Measurements from ENCODE around the gene B3GNT5. TPM values are rescaled to one million over a fixed set of nuclear protein-coding genes. Genes with fewer than 3 reads are reported as not detected.

B3GNT5 gene
- total RNA-seq, 1 donor from 2014 or later, result 31.3 TPM

DNA sequence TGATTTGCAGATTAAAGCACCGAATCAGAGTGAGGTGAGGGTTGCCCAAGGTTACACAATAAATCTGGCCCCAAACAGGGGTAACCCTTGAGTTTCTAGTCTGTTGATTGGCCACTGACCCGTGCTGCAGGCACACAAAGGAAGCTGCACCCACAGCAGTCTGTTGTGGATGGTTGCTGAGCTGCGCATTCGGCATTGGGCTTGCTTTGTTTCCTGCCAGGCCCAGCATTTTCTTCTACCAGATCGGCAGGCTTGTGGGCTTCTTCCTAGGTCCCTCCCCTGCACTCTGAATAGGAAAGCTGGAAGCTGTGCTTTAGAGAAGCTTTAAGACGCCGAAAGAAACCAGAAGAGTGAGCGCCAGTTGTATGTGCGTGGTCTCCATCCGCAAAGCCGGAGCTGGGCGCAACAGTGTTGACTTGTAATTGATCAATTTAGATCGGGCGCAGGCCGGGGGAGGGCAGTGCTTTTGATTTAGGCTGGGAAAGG lies 12.1 kb downstream of the B3GNT5 start:
- DNase-seq (ENCODE audit: low read depth in 2 of 2), result peak; percentile 59 to 80

DNA sequence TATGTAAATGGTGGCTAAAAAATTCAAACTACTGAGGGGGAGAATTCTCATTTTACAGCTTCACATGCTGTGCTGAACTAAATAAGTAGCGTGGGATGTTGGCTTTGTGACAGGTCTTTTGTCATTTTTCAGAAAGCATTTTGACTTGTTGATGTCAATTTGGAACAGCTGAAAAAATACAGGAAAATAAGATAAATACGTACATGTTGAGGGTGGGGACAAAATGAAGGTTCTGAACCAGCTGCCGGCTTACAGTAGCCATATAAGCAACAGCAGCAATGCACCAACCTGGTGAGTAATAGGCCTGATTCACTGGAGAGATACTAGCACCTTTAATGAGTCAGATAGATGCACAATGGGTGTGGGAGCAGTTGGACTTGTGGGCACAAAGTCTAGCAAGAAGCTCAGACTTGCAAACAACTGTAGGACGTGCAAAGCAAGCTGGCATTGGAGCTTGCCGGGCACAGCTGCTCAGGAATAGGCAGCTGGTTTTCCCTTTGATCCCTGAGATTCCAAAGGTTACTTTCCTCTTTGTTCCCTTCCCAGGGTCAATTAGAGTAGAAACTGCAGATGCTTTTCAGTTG lies 12.9 kb downstream of the B3GNT5 start:
- peak; percentile 91 to 95 for DNase-seq (ENCODE audit: low read depth in 2 of 2)

DNA sequence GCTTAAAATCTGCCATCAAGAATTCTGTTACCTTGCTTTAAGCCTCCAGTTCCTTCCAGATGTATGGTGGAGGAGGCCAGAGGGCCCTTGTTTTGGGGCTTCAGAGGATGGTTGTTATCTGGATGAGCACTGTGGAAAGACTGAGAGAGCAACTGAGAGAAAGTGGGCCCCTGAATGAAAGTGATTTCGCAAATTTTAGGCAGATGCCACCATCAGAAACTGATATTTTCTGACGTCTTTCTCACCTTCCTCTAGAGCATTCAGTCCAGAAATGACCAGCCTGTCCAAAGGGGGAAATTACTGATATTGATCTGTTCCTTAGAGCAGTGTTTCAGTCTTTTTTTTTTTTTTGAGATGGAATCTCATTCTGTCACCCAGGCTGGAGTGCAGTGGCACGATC lies 13.4 kb downstream of the B3GNT5 start:
- DNase-seq (ENCODE audit: low read depth in 2 of 2), result no peak

DNA sequence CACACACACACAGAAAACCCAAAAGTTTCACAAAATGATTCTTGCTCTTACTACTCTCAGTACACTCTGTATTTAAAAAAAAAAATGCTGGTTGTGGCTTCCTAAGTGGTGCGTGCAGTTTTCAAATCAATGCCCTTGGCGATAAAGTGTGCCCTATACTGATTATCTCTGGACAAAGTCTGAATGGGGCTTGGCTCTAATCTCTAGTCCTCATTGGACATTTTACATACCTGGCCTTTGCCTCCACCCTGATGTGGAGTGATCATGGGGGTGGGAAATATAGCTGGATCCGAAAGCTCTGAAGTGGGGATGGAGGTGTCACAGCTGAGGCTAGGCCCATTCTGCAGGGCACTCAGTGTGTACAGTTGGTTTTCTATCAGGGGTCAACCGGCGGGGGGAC lies 14.1 kb downstream of the B3GNT5 start:
- DNase-seq (ENCODE audit: low read depth in 2 of 2), result no peak

DNA sequence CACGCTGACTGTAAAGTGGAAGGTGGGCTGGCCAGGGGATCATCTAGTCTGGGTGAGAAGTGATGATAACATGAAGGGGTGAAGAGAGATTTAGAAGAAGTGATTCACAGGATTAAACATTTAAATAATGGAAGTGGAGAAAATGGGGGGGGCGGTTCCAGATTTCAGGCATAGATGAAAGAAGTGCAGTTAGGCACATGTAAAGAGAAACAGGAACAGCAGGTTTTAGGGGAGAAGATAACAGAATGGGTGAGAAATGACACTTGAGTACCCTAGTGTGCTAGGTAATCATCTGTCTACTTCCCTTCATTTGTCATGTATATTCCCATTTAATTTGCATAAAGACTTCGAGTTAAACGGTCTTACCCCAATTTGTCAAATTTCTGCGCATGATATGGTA lies 15.3 kb downstream of the B3GNT5 start:
- no peak for DNase-seq (ENCODE audit: low read depth in 2 of 2)

DNA sequence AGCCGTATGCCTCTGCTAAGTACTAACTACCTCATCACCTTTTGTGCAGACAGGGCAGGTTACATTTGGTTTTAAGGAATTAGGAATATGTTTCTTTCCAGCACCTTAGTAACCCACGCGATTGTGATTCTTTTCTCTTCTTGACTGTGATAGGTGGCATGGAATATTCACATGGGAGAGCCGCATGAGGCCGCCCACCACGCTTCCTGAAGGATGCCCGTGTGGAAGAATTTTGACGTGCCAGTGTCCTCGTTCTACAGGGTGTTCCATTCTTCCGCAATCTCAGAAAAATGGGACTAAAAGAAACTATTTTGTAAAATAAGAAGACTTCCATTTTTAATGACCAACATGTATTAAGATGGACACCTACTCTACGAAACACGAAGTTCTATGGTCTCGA lies 16.3 kb downstream of the B3GNT5 start:
- DNase-seq (ENCODE audit: low read depth in 2 of 2), result peak in 1 of 2 donors; percentile 34

DNA sequence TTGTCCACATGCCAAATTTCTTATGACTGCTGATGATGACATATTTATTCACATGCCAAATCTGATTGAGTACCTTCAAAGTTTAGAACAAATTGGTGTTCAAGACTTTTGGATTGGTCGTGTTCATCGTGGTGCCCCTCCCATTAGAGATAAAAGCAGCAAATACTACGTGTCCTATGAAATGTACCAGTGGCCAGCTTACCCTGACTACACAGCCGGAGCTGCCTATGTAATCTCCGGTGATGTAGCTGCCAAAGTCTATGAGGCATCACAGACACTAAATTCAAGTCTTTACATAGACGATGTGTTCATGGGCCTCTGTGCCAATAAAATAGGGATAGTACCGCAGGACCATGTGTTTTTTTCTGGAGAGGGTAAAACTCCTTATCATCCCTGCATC lies 17.3 kb downstream of the B3GNT5 start:
- DNase-seq (ENCODE audit: low read depth in 2 of 2), result no peak

DNA sequence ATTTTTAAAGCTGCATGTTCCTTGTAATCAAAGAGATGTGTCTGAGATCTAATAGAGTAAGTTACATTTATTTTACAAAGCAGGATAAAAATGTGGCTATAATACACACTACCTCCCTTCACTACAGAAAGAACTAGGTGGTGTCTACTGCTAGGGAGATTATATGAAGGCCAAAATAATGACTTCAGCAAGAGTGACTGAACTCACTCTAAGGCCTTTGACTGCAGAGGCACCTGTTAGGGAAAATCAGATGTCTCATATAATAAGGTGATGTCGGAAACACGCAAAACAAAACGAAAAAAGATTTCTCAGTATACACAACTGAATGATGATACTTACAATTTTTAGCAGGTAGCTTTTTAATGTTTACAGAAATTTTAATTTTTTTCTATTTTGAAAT lies 19.1 kb downstream of the B3GNT5 start:
- DNase-seq (ENCODE audit: low read depth in 2 of 2), result no peak

DNA sequence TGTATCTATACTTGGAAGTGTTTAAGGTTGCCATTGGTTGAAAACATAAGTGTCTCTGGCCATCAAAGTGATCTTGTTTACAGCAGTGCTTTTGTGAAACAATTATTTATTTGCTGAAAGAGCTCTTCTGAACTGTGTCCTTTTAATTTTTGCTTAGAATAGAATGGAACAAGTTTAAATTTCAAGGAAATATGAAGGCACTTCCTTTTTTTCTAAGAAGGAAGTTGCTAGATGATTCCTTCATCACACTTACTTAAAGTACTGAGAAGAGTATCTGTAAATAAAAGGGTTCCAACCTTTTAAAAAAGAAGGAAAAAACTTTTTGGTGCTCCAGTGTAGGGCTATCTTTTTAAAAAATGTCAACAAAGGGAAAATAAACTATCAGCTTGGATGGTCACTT lies 19.7 kb downstream of the B3GNT5 start:
- DNase-seq (ENCODE audit: low read depth in 2 of 2), result no peak

DNA sequence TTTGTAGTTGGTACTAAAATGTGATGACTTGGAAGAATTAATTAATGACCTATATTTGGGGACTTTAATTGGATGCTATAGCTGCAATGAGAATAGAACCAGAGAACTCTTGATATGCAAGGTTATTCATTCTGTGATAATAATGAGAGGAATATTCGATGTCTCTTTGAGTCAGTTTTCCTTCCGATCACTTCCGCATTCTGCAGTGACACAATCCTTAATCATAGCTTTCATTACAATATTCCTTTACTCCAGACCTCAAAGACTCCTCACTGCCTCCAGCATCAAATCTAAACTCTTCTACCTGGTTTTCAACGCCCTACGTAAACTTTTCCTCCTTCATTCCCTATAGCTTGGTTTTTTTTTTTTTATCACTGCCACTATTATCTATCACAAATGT lies 21.6 kb downstream of the B3GNT5 start:
- DNase-seq (ENCODE audit: low read depth in 2 of 2), result peak in 1 of 2 donors; percentile 68

DNA sequence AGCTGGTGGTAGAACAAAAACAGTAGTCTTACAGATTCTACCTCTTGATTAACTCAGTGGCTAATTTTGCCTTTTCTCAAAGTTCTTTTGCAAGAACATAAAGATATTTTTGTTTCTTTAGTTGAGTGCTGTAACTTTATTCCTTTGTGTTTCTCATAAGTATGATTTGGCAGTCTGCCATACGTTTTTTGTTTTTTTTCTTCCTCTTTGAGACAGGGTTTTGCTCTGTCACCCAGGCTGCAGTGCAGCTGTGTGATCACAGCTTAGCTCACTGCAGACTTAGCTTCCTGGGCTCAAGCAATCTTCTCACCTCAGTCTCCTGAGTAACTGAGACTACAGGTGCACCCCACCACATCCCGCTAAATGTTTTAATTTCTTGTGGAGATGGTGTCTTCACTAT lies 22.4 kb downstream of the B3GNT5 start:
- DNase-seq (ENCODE audit: low read depth in 2 of 2), result peak; percentile 57 to 91

DNA sequence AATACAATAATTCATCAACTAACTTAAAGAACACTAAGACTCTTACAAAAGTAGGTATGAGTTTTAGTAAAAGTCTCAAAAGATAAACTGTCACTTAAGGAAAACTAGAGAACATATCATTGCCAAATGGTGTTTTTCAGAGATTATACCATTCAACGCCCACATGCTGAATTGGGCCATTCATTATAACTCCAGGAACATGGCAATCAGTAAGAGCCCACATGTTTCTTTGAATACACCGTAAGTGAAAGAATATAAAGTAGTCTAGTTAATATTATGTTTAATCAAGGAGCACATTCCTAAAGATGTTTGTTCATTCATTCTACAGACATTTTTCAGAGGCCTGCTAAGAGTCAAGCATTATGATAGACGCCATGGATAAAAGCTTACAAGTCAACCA lies 22.9 kb downstream of the B3GNT5 start:
- DNase-seq (ENCODE audit: low read depth in 2 of 2), result no peak

DNA sequence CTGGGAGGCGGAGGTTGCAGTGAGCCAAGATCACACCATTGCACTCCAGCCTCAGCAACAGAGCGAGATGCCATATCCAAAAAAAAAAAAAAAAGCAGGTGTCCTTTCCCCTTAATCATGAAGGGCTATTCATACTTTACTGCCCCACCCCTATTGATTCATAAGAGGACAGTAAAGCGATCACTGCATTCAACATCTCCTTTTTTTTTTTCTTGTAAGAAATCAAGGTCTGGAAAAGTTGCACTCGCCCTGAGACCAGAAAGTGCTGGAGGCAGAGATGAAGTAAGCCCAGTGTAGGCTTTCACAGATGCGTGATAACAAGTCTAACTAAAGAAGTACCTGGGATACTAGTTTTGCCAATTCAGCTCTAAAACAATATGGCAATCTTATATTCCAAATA lies 24.2 kb downstream of the B3GNT5 start:
- no peak for DNase-seq (ENCODE audit: low read depth in 2 of 2)

DNA sequence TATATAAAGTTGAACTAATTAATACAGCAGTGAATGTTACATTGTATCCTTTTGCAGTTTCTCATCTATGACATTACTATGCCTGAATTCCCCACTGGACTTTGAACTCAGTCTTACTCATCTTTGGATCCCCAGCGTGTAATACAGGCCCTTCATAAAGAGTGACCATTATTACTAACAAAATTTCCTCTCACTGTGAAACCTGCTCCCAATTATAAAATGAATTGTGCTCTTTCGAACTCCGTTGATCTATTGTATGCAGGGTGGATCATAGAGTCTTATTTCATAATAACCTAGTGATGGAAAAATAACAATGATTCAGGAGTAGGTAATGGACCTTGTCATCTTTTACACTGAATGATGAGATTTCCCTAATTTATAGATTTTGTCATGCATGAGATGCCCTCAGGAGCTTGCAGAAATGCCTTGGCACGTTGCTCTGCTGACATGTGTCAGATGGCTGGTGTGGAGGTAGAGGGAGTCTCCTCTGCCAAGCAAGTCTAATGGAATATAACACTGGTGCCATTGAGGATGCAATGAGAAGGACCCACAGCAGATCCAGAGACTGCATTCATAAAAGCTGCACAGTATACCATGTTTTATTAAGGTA lies 25.5 kb downstream of the B3GNT5 start:
- DNase-seq (ENCODE audit: low read depth in 2 of 2), result no peak

DNA sequence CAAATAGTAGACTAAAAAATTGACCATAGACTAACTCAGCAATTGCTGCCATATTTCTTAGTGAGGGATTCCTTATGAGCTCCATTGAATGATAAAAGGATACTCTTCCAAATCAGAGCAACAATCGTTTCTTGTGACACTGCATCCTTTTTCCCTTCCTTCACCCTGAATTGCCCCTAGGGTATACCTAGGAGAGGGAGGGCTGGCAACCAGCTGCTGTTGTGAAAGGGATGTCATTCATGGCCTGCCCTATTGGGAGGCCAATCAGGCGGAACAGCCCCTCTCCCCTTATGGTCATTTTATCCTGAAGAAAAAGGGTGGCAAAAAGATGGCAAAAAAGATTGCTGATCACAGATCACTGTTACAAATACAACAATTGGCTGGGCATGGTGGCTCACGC lies 26.3 kb downstream of the B3GNT5 start:
- no peak for DNase-seq (ENCODE audit: low read depth in 2 of 2)

DNA sequence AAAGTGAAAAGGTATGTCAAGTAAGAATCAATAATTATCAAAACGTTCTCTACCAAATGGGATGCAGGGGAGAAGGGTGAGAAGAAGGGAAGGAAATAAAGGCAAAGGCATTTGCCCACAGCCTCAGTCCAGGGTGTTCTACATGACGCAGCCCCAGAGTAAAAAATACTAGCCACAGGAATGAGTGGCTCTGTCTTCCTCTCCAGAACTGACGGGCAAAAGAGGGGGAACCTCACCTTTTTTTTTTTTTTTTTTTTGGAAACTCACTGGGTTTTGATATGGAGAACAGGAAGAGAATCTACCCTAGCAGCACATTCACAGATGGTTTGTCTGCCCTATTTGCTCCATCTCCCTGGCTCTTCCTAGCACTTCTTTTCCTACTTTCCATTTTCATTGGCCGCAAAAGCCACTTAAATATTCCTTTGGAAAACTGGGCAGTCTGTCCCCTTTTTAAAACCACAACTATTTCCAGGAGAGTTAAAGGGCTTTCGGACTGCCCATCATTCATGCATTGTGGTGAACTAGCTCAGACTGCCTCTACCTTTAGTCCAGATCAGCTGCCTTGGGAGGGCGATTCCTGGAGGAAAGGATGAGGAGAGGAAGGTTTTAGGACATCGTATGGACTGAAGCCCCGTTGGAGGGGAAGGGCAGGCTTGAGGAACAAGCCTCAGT lies 28.2 kb downstream of the B3GNT5 start:
- no peak for DNase-seq (ENCODE audit: low read depth in 2 of 2)

DNA sequence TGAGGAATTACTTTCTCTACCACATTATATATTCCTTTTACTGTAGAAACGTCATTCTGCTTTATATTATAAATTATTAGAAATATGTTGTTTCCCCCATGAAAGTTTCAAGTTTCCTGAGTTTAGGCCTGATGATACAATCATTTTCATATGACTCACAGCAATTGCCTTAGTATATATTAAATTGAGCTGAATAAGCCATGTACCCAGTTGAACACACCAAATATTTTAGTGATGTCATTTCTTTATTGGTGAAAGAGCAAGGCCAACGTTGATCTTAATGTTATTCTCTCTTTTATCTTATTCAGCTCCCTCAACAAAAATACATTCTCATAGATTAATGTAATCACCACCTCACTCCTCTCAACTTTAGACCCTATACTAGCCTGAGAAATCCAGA lies 30.8 kb downstream of the B3GNT5 start:
- DNase-seq (ENCODE audit: low read depth in 2 of 2), result peak in 1 of 2 donors; percentile 47

DNA sequence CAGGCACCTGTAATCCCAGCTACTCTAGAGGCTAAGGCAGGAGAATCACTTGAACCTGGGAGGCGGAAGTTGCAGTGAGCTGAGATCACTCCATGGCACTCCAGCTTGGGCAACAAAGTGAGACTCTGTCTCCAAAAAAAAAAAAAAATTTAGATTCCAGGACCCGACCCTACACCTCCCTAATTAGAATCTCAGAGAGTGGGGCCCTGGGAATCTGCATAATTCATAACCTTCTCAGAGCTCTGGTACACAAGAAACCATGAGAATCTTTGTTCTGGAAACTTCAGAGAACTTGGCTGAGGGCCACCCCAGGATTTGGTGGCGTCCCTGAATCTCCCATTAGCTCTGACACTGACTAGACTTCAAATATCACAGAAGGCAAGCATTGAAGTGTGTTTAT lies 31.5 kb downstream of the B3GNT5 start:
- no peak for DNase-seq (ENCODE audit: low read depth in 2 of 2)

DNA sequence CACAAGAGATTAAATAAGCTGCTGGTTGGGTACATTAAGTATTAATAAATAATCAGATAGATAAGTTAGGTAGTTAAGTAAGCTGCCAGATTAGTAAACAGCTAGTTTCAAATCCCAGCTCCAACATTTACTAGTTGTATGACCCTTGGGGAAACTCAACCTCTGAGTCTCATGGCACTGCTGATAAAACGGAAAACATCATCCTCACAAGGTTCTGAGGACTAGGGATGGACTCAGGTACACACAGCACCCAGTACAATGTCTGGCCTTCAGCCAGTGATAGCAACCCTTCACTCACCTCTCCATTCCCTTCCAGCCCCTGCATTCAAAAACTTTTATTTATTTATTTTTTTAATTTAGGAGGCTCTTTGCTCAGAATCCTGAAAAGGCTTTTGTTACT lies 32.3 kb downstream of the B3GNT5 start:
- peak; percentile 38 to 64 for DNase-seq (ENCODE audit: low read depth in 2 of 2)

DNA sequence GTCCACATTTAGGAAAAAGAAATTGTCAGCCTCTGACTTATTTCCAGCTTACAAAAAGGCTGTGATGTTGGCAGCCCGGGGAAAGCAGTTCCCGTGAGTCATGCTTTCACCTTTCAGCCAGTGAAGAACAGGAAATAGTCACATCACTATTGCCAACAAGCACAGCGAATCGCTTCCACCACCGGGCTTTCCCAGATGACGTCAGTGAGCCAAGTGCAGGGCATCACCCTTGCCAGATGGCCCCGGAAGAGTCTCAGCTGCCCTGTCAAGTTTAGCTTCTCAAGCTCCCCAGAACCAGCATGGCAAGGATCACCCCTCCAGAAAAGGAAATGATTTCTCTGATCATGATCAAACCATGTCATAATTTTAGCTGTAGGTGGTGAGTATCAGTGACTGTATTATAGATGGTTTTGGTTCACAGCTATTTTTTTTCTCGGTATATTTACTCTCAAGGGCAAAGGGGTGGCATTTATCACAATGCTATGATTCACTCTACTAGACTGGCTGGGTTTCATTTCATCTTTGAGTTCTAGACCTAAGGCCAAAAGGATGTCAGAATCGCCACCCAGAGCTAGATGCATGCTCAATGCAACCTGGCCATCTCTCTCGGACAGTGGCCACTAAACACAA lies 32.9 kb downstream of the B3GNT5 start:
- peak; percentile 99 for DNase-seq (ENCODE audit: low read depth in 2 of 2)

DNA sequence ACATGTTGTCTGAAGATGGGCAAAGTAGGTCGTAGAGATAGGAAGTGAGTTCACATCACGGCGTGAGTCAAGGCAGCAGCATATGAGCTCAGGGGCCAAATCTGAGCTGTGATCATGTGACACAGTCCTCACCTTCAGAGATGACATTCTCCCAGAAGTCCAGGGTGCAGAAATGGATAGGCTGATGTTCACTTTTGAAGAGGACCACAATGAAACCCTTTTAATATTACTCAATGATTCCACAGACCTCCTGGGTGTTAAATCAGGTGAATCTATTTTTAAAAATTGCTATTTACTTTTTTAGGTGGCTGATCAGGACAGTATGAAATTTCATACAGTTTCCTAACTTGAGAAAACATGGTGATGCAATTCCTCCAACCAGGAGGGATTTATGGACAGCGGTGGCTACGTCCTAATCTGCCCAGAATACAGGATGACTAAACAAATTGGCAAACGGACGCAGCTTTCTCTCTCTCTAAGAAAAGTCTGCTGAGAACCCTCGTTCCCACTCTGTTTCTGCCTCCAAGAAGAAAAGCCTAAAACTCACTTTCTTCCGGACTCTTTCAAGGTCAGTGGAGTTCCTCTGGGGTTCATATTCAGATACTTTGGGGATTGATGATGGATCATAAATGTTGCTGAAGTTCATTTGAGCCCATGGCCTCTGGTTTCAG lies 34.4 kb downstream of the B3GNT5 start:
- DNase-seq (ENCODE audit: low read depth in 2 of 2), result peak; percentile 66 to 91

DNA sequence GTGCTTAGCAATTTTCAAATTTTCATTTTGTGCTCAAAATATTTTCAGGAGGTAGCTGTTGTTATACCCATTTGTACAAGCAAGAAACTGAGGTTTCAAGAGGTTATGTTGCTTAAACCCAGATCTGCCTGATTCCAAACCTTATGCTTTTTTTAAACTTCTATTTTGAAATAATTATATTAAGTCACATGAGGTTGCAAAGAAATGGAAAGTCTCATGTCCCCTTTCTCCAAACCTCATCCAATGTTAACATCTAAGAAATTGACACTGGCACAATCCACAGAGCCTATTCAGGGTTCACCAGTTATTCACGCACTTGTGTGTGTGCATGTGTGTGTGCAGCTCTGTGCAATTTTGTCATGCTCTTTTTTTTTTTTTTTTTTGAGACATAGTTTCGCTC lies 35.1 kb downstream of the B3GNT5 start:
- DNase-seq (ENCODE audit: low read depth in 2 of 2), result no peak

Measured in lung microvascular endothelial cell (primary cell).